Small intestine (tissue), 7 donors: Measurements from ENCODE around the gene MYO18B. TPM values are rescaled to one million over a fixed set of nuclear protein-coding genes. Genes with fewer than 3 reads are reported as not detected.

ENCODE experiments used
- DNase-seq, 2 donors: peaks; one replicate each; pipeline versions ENCODE4 v3.0.0 to v3.0.0-alpha.2; 2013
- FAIRE-seq: peaks from 2 replicates; lab custom pipeline; 2012; peaks lifted over from hg19 to GRCh38; lab: Jason Lieb, UNC
- H3K27ac ChIP-seq, 3 donors: one replicate each; pipeline ENCODE4 v1.5.1; 2013; ENCODE audit warnings: low read length in 2 of 3, mild to moderate bottlenecking in 2 of 3, control low read depth in 1 of 3, inconsistent platforms in 1 of 3, low read depth in 1 of 3, moderate library complexity in 1 of 3
- H3K27me3 ChIP-seq, 3 donors: one replicate each; pipeline ENCODE4 v1.6.1; 2013; ENCODE audit warnings: low read length in 3 of 3, inconsistent platforms in 1 of 3; ENCODE audit not compliant: control insufficient read depth in 3 of 3, insufficient read depth in 3 of 3
- H3K36me3 ChIP-seq, 3 donors: one replicate each; pipeline ENCODE4 v1.6.1; 2013; ENCODE audit warnings: low read length in 3 of 3, inconsistent platforms in 1 of 3, low read depth in 1 of 3, mild to moderate bottlenecking in 1 of 3, moderate library complexity in 1 of 3; ENCODE audit not compliant: control insufficient read depth in 3 of 3, insufficient read depth in 2 of 3
- H3K4me1 ChIP-seq, 3 donors: one replicate each; pipeline ENCODE4 v1.6.1; 2013; ENCODE audit warnings: low read length in 2 of 3, inconsistent platforms in 1 of 3, low read depth in 1 of 3, mild to moderate bottlenecking in 1 of 3, moderate library complexity in 1 of 3; ENCODE audit not compliant: control insufficient read depth in 3 of 3, insufficient read depth in 2 of 3
- H3K4me3 ChIP-seq, 3 donors: one replicate each; pipeline ENCODE4 v1.5.1; 2013; ENCODE audit warnings: low read length in 3 of 3, control low read depth in 1 of 3, inconsistent platforms in 1 of 3, low read depth in 1 of 3, mild to moderate bottlenecking in 1 of 3, moderate library complexity in 1 of 3
- H3K9me3 ChIP-seq, 2 donors: one replicate each; pipeline ENCODE4 v1.6.1; 2013; ENCODE audit warnings: low read depth in 1 of 2, low read length in 1 of 2; ENCODE audit not compliant: control insufficient read depth in 2 of 2, insufficient read depth in 1 of 2
- WGBS, 3 donors: extraction: QIAGEN DNeasy Blood & Tissue Kit; methylation state at CpG; one replicate each; pipeline ENCODE4 v1.1.7; 2013; 5-methylcytosine and 5-hydroxymethylcytosine counted together
- polyA plus RNA-seq, 4 donors: library from polyadenylated mRNA; stranded (reverse) in 3 of 4; unstranded in 1 of 4; fragments of 200-250 nt in 3 of 4; fragments of 120-200 nt in 1 of 4; gene quantifications; one replicate each; pipeline versions ENCODE4 v1.2.1 to v1.2.3, GENCODE V29; 2013
- donor health status: healthy with polysubstance abuse.
- donor health status: control.
- donor health status: control.
- donor health status: Bipolar disorder and iron deficiency.
- donor health status: healthy.

MYO18B gene
- polyA plus RNA-seq, 4 donors = 0.01 to 1.1 (median 0.37) TPM

DNA sequence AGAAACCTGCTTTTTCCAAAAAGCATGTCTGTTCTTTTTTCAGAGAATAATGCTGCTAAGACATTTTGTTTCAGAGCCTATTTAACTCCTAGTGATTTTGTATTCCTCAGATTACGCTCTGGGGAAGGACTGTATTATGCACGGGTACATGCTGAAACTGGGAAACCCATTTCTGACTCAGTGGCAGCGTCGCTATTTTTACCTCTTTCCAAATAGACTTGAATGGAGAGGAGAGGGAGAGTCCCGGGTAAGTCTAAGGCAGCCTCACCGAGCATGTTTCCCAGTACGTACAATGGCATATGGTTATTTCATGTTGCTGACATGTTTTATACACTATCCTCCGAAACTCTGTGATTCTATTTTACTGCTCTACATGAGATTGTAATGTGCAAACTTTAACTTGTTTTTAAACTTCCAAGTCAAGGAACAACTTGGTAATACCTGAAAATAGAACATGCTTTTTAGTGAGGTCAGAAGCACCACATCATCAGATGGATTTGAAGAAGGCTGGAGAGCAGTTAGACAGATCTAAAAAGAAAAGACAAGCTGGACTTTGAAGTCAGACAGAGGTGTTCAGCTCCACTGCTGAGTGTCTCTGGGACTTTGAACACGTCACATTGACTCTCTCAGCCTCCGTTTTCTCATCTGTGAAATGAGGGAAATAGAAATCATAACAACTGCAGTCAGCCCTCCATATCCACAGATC is 23.7 kb upstream of the MYO18B start:
- DNase-seq (no peak), FAIRE-seq (no peak)
- 86 to 88% (median 88%) methylated on average over 10 of the region's 10 CpGs for WGBS, 3 donors
- H3K36me3 ChIP-seq = peaks cover 0 to 5% (median 0%) of the 10 kb centered on the region in 3 donors
- no peaks in the 10 kb centered on the region for H3K27me3 ChIP-seq
- H3K27ac ChIP-seq = no peak overlapping the region
- H3K9me3 ChIP-seq = no peaks in the 10 kb centered on the region
- no peak overlapping the region for H3K4me3 ChIP-seq
- no peaks in the 10 kb centered on the region for H3K4me1 ChIP-seq

DNA sequence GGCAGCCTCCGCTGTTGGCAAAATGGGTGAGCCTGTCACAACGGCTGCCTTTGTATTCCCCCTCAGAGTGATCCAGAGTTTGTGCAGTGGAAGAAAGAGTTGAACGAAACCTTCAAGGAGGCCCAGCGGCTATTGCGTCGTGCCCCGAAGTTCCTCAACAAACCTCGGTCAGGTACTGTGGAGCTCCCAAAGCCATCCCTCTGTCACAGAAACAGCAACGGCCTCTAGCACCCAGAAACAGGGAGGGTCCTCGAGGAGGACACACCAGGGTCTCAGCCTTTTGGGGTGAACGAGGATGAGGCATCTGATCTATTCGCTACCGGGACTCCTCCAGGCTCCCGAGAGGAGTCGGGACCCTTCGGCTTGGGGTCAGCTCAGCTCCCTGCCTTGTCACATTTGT is 19.8 kb upstream of the MYO18B start:
- Histone ChIP-seq H3K27me3 (no peaks in the 10 kb centered on the region), H3K4me3 (no peak overlapping the region), H3K4me1 (no peaks in the 10 kb centered on the region), H3K27ac (no peak overlapping the region), H3K9me3 (no peaks in the 10 kb centered on the region), H3K36me3 (peaks cover 0 to 5% (median 0%) of the 10 kb centered on the region in 3 donors)
- FAIRE-seq (no peak), DNase-seq (no peak)
- 92 to 94% (median 93%) methylated on average over 16 of the region's 16 CpGs for WGBS, 3 donors

GRCh38 chr22:25722626-25723025 is 19.4 kb upstream of the MYO18B start:
- 83 to 97% (median 94%) methylated on average over 3 of the region's 3 CpGs for WGBS, 3 donors
- no peak for FAIRE-seq

DNA sequence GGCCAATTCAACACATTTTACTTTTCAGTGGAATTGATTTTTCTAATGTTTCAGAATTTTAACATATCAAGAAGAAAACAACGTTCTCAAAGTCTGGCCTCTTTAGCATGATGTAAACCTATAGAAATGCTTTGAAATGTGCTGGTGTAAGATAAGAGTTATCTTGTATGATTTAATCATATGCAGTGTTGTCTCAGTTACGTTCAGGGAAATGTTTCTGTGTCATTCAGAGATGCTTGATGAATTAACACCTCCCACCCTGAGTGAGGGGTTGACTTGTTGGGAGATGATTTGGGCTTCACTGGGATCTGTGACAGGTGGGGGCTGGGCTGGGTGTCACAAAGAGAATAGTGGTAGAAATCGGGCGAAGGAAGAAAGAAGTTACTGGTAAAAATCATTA is 15.7 kb upstream of the MYO18B start:
- no peak for FAIRE-seq
- Histone ChIP-seq H3K27me3 (no peaks in the 10 kb centered on the region), H3K4me3 (no peak overlapping the region), H3K4me1 (no peaks in the 10 kb centered on the region), H3K9me3 (no peaks in the 10 kb centered on the region), H3K27ac (no peak overlapping the region), H3K36me3 (peaks cover 0 to 5% (median 0%) of the 10 kb centered on the region in 3 donors)
- DNase-seq = no peak
- 42 to 55% (median 44%) methylated on average over 4 of the region's 4 CpGs for WGBS, 3 donors

More at GRCh38 chr22:25722626-25723025, 19.4 kb upstream of the MYO18B start:
- H3K9me3 ChIP-seq = no peaks in the 10 kb centered on the region
- no peak overlapping the region for H3K27ac ChIP-seq
- peaks cover 0 to 5% (median 0%) of the 10 kb centered on the region in 3 donors for H3K36me3 ChIP-seq
- no peaks in the 10 kb centered on the region for H3K4me1 ChIP-seq
- DNase-seq = no peak
- no peaks in the 10 kb centered on the region for H3K27me3 ChIP-seq
- no peak overlapping the region for H3K4me3 ChIP-seq

DNA sequence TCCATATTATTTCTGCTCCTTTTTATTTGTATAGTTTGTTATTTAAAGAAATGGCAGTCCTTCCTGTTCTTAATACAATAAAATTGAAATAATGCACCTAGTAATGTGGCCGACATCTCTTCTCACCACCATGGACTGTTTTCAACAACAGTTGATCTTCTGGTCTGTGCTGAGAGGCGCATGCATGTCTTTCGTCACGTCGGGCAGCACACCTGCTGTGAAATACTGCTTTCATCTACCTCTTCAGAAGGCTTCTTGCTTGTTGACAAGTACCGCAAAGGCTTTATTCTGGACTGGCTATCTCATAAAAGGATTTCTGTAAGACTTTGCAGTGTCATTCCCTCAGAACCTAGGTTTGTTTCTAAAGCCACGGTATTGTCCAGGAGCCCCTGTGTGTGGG is 13.9 kb upstream of the MYO18B start:
- WGBS, 3 donors = 84 to 89% (median 85%) methylated on average over 7 of the region's 7 CpGs
- Histone ChIP-seq H3K4me3 (no peak overlapping the region), H3K27me3 (no peaks in the 10 kb centered on the region), H3K4me1 (no peaks in the 10 kb centered on the region), H3K36me3 (no peaks in the 10 kb centered on the region), H3K9me3 (no peaks in the 10 kb centered on the region), H3K27ac (no peak overlapping the region)
- DNase-seq = no peak
- FAIRE-seq = no peak

GRCh38 chr22:25729016-25729995 is 12.7 kb upstream of the MYO18B start:
- Histone ChIP-seq H3K36me3 (no peaks in the 10 kb centered on the region), H3K27ac (no peak overlapping the region), H3K9me3 (no peaks in the 10 kb centered on the region), H3K27me3 (no peaks in the 10 kb centered on the region), H3K4me3 (no peak overlapping the region), H3K4me1 (no peaks in the 10 kb centered on the region)
- FAIRE-seq = no peak
- no peak for DNase-seq
- WGBS, 3 donors = 70 to 77% (median 72%) methylated on average over 19 of the region's 19 CpGs

- H3K4me1 ChIP-seq = no peaks in the 10 kb centered on the region
- DNase-seq (no peak), FAIRE-seq (no peak)
- H3K27me3 ChIP-seq = no peaks in the 10 kb centered on the region
- WGBS, 3 donors = 46 to 84% (median 61%) methylated on average over 2 of the region's 2 CpGs
- no peak overlapping the region for H3K4me3 ChIP-seq
- no peak overlapping the region for H3K27ac ChIP-seq
- no peaks in the 10 kb centered on the region for H3K36me3 ChIP-seq
- no peaks in the 10 kb centered on the region for H3K9me3 ChIP-seq
These were observed 6.3 kb upstream of the MYO18B start for GRCh38 chr22:25735650-25736049.

GRCh38 chr22:25736378-25737011 is 5.5 kb upstream of the MYO18B start:
- no peak overlapping the region for H3K27ac ChIP-seq
- no peak for DNase-seq
- H3K36me3 ChIP-seq = no peaks in the 10 kb centered on the region
- 60 to 76% (median 65%) methylated on average over 9 of the region's 9 CpGs for WGBS, 3 donors
- no peak for FAIRE-seq
- H3K4me3 ChIP-seq = no peak overlapping the region
- H3K27me3 ChIP-seq = peaks cover 0 to under 1% (median 0%) of the 10 kb centered on the region in 3 donors
- H3K4me1 ChIP-seq = no peaks in the 10 kb centered on the region
- H3K9me3 ChIP-seq = no peaks in the 10 kb centered on the region
